GM18498 (cell line): ENCODE measurements around the gene LRRC30.

Source experiments
- ATAC-seq: cut with Tn5 transposase; IDR thresholded peaks from one replicate; pipeline ENCODE4 v1.9.1; 2021; ENCODE audit warnings: mild to moderate bottlenecking, moderate library complexity; ENCODE audit not compliant: unreplicated experiment

LRRC30 gene

GRCh38 chr18:7236933-7237332 is 6.0 kb downstream of the LRRC30 start:
- ATAC-seq = no peak

GRCh38 chr18:7237673-7238272 is 6.9 kb downstream of the LRRC30 start:
- no peak for ATAC-seq

GRCh38 chr18:7242926-7243325 is 12.0 kb downstream of the LRRC30 start:
- no peak for ATAC-seq

GRCh38 chr18:7248877-7249276 is 18.0 kb downstream of the LRRC30 start:
- no peak for ATAC-seq

GRCh38 chr18:7254163-7254562 is 23.3 kb downstream of the LRRC30 start:
- ATAC-seq = no peak

- no peak for ATAC-seq
These were observed 24.2 kb downstream of the LRRC30 start for GRCh38 chr18:7255054-7255453.

GRCh38 chr18:7255643-7256042 is 24.8 kb downstream of the LRRC30 start:
- no peak for ATAC-seq

- no peak for ATAC-seq
These were observed 25.9 kb downstream of the LRRC30 start for GRCh38 chr18:7256618-7257425.

GRCh38 chr18:7257426-7257740 is 26.5 kb downstream of the LRRC30 start:
- ATAC-seq = no peak

GRCh38 chr18:7259475-7259874 is 28.6 kb downstream of the LRRC30 start:
- no peak for ATAC-seq

GRCh38 chr18:7261199-7261598 is 30.3 kb downstream of the LRRC30 start:
- no peak for ATAC-seq

- ATAC-seq = no peak
These were observed 37.1 kb downstream of the LRRC30 start for GRCh38 chr18:7267973-7268372.

- ATAC-seq = no peak
These were observed 39.1 kb downstream of the LRRC30 start for GRCh38 chr18:7269942-7270341.

- ATAC-seq = no peak
These were observed 41.6 kb downstream of the LRRC30 start for GRCh38 chr18:7272311-7273049.

- ATAC-seq = no peak
These were observed 42.5 kb downstream of the LRRC30 start for GRCh38 chr18:7273301-7273921.

- ATAC-seq = no peak
These were observed 50.7 kb downstream of the LRRC30 start for GRCh38 chr18:7281579-7281978.
